Smooth muscle cell (in vitro differentiated cells): ENCODE data around the gene TRABD2B. TPM values are rescaled to one million over a fixed set of nuclear protein-coding genes. Genes with fewer than 3 reads are reported as not detected.

Experiments
- DNase-seq: peaks from one replicate; lab custom pipeline; 2025; ENCODE audit not compliant: unreplicated experiment; lab: John Stamatoyannopoulos, UW
- H2AFZ ChIP-seq: fragments of 200-600 bp; sonication (generic); 2 replicates; pipeline ENCODE4 v1.6.0; 2016; ENCODE audit warnings: antibody characterized with exemption, low read depth, mild to moderate bottlenecking
- H3F3A ChIP-seq: fragments of 200-600 bp; sonication (generic); 2 replicates; pipeline ENCODE4 v1.6.0; 2017; ENCODE audit warnings: antibody characterized with exemption, low read depth
- H3K27ac ChIP-seq: fragments of 200-600 bp; sonication (generic); 2 replicates; pipeline ENCODE4 v1.5.1; 2016; ENCODE audit warnings: low read depth, mild to moderate bottlenecking
- H3K27me3 ChIP-seq: fragments of 200-600 bp; sonication (generic); 2 replicates; pipeline ENCODE4 v1.6.1; 2016; ENCODE audit warnings: low read depth, mild to moderate bottlenecking
- H3K36me3 ChIP-seq: fragments of 200-600 bp; sonication (generic); 2 replicates; pipeline ENCODE4 v1.5.1; 2016; ENCODE audit warnings: low read depth
- H3K4me1 ChIP-seq: fragments of 200-600 bp; sonication (generic); 2 replicates; pipeline ENCODE4 v1.5.1; 2016; ENCODE audit warnings: low read depth
- H3K4me2 ChIP-seq: fragments of 200-600 bp; sonication (generic); 2 replicates; pipeline ENCODE4 v1.6.0; 2016; ENCODE audit warnings: mild to moderate bottlenecking
- H3K4me3 ChIP-seq: fragments of 200-600 bp; sonication (generic); 2 replicates; pipeline ENCODE4 v1.5.1; 2016; ENCODE audit warnings: mild to moderate bottlenecking
- H3K79me2 ChIP-seq: fragments of 200-600 bp; sonication (generic); 2 replicates; pipeline ENCODE4 v1.6.0; 2016; ENCODE audit warnings: low read depth, mild to moderate bottlenecking
- H3K9ac ChIP-seq: fragments of 200-600 bp; sonication (generic); 2 replicates; pipeline ENCODE4 v1.6.0; 2016; ENCODE audit warnings: low read depth
- H3K9me3 ChIP-seq: fragments of 200-600 bp; sonication (generic); replicated peaks from 2 replicates; pipeline ENCODE4 v1.5.1; 2016; ENCODE audit warnings: low read depth
- H4K20me1 ChIP-seq: fragments of 200-600 bp; sonication (generic); 2 replicates; pipeline ENCODE4 v1.6.0; 2016; ENCODE audit warnings: low read depth
- WGBS: methylation state at CpG from one replicate; pipeline ENCODE4 v1.1.7; 2016; ENCODE audit warnings: low lambda C conversion rate; 5-methylcytosine and 5-hydroxymethylcytosine counted together
- polyA plus RNA-seq: library from polyadenylated mRNA; unstranded; fragments of >200 nt; fragmentation: Nextera tagmentation; extraction: Ambion mirVana; gene quantifications from 2 replicates; pipeline ENCODE4 v1.2.1, GENCODE V29; 2016
- total RNA-seq: library from RNA; depleted of rRNA; stranded (reverse); fragments of >200 nt; gene quantifications from 2 replicates; pipeline ENCODE4 v1.2.3, GENCODE V29; 2014
- TF ChIP-seq, protein P1 (sequence below): fragments of 200-600 bp; sonication (generic); IDR thresholded peaks from 2 replicates; pipeline ENCODE4 v1.5.1; 2017; ENCODE audit warnings: borderline replicate concordance, mild to moderate bottlenecking, antibody characterized with exemption; ENCODE audit not compliant: insufficient read depth, poor library complexity, severe bottlenecking

The TRABD2B gene
- total and polyA plus RNA-seq, 2 experiments from 2014 or later: 0.94 to 4.9 TPM

DNA sequence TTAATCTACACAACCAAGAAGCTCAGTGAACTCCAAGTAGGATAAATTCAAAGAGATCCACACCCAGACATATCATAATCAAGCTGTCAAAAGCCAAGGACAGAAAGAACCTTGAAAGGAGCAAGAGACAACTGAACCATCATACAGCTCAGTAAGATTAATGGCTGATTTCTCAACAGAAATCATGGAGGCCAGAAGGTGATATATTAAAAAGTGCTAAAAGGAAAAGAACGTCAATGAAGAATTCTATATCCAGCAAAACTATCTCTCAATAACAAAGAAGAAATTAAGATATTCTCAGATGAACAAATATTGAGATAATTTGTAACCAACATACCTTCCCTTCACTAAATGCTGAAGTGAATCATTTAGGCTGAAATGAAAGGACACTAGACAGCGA is 161.8 kb downstream of the TRABD2B start:
- TF ChIP-seq, protein P1, sequence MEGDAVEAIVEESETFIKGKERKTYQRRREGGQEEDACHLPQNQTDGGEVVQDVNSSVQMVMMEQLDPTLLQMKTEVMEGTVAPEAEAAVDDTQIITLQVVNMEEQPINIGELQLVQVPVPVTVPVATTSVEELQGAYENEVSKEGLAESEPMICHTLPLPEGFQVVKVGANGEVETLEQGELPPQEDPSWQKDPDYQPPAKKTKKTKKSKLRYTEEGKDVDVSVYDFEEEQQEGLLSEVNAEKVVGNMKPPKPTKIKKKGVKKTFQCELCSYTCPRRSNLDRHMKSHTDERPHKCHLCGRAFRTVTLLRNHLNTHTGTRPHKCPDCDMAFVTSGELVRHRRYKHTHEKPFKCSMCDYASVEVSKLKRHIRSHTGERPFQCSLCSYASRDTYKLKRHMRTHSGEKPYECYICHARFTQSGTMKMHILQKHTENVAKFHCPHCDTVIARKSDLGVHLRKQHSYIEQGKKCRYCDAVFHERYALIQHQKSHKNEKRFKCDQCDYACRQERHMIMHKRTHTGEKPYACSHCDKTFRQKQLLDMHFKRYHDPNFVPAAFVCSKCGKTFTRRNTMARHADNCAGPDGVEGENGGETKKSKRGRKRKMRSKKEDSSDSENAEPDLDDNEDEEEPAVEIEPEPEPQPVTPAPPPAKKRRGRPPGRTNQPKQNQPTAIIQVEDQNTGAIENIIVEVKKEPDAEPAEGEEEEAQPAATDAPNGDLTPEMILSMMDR: no peak
- no peak for DNase-seq
- Histone ChIP-seq H4K20me1 (peaks cover 53% of the 10 kb centered on the region), H3K36me3 (no peaks in the 10 kb centered on the region), H3K79me2 (no peaks in the 10 kb centered on the region), H3K9me3 (peaks cover 12% of the 10 kb centered on the region), H3K27me3 (no peaks in the 10 kb centered on the region), H3K9ac (no peak overlapping the region), H3K27ac (no peak overlapping the region), H3K4me2 (no peak overlapping the region), H3K4me1 (no peaks in the 10 kb centered on the region), H3F3A (no peaks in the 10 kb centered on the region), H2AFZ (no peak overlapping the region), H3K4me3 (no peak overlapping the region)
- 45% methylated on average over 2 of the region's 2 CpGs for WGBS

DNA sequence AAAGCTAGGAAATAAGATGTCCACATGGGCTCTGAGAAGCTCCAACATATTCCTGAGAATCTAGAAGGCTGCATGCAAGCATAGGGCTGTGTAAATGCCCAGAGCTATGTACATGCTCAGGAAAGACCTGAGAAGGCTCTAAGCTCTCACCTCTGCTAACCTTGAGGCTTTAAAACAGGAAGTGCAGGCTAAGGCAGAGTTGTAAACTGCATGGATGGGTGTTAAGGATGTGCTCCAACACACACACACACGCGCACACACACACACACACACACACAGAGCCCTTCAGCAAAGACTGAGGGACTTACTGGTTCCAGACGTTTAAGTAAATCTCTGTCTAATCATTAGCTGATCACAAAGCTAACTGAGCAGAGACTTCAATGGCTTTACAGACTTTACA is 162.9 kb downstream of the TRABD2B start:
- Histone ChIP-seq H3K27ac (no peak overlapping the region), H3K4me2 (no peak overlapping the region), H2AFZ (no peak overlapping the region), H3K4me3 (no peak overlapping the region), H3K4me1 (no peaks in the 10 kb centered on the region), H3F3A (no peaks in the 10 kb centered on the region), H3K79me2 (no peaks in the 10 kb centered on the region), H3K36me3 (no peaks in the 10 kb centered on the region), H3K27me3 (no peaks in the 10 kb centered on the region), H3K9ac (no peak overlapping the region), H3K9me3 (peaks cover 12% of the 10 kb centered on the region), H4K20me1 (peaks cover 60% of the 10 kb centered on the region)
- WGBS: 33% methylated on average over 3 of the region's 3 CpGs
- no peak for DNase-seq
- TF ChIP-seq, protein P1: no peak

DNA sequence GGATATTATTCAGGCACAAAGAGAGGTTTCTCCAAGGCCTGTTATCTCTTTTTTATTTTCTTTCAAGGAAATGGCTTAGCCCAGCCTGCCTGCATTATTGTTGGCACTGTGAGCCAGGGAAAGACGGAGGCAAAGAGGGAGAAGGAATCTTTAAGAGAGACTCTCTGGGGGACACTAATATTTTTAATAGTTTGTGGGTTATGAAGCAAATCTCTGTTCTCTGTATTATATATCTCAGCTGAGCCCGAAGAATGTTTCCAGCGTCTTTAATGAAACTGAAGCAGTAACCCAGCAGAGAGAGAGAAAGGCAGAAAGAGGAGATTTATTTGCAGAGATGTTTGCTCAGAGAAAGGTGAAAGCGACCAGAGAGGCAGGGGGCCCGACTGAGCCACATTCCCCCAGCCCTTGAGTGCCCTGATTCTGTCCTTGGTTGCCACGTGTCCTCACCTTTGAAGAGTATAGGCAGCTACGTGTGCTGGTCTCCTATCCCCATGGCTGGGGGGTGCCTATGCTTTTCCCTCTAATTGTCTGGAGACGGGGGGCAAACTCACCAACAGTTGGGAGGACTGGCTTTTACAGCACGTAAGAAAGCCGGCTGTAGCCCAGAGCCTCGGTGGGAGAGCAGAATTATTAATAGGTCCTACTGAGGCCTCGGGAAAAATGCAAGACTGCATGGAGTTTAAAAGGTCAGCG is 166.4 kb downstream of the TRABD2B start:
- no peak overlapping the region for H3K9ac ChIP-seq
- no peak overlapping the region for H3K4me2 ChIP-seq
- H3K27me3 ChIP-seq: no peaks in the 10 kb centered on the region
- H3K4me1 ChIP-seq: no peaks in the 10 kb centered on the region
- H3F3A ChIP-seq: no peaks in the 10 kb centered on the region
- H3K4me3 ChIP-seq: no peak overlapping the region
- no peak overlapping the region for H2AFZ ChIP-seq
- TF ChIP-seq, protein P1: no peak
- H3K36me3 ChIP-seq: no peaks in the 10 kb centered on the region
- H3K27ac ChIP-seq: no peak overlapping the region
- H4K20me1 ChIP-seq: peaks cover 76% of the 10 kb centered on the region
- no peak for DNase-seq
- 75% methylated on average over 13 of the region's 13 CpGs for WGBS
- no peaks in the 10 kb centered on the region for H3K79me2 ChIP-seq
- peaks cover 9% of the 10 kb centered on the region for H3K9me3 ChIP-seq

DNA sequence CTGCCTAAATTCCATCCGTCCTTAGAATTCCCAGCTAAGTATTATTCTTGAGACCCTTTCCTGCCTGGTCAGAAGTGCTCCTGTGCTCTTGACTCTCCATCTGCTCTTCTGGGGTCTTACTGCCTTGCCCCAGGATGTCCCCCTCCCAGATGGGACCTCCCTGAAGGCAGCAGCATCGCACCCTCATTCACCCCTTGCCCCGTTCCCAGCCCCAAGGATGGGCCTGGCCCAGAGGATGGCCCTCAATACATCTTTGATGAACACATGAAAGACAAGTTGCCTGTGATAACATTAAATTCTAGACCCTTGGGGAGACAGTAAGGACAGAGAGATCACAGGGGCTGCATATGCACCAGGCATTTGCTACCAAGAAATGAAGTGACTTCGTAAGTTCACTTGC is 167.2 kb downstream of the TRABD2B start:
- no peak for DNase-seq
- Histone ChIP-seq H3K36me3 (no peaks in the 10 kb centered on the region), H2AFZ (no peak overlapping the region), H3K27me3 (no peaks in the 10 kb centered on the region), H4K20me1 (peaks cover 83% of the 10 kb centered on the region), H3K9ac (no peak overlapping the region), H3K27ac (no peak overlapping the region), H3K79me2 (no peaks in the 10 kb centered on the region), H3K4me1 (no peaks in the 10 kb centered on the region), H3K4me3 (no peak overlapping the region), H3K4me2 (no peak overlapping the region), H3K9me3 (peaks cover under 1% of the 10 kb centered on the region), H3F3A (no peaks in the 10 kb centered on the region)
- TF ChIP-seq, protein P1: no peak
- 68% methylated on average over 4 of the region's 4 CpGs for WGBS
